ENCODE results near the gene SPG7. TPM values are rescaled to one million over a fixed set of nuclear protein-coding genes. Genes with fewer than 3 reads are reported as not detected.
A peak's percentile ranks its signal among the peaks of the same experiment; 100 is the strongest.

The SPG7 gene
- total RNA-seq, 2 donors from 2014 or later, result 97.7 to 114 TPM

GRCh38 chr16:89573826-89574680 lies 65.8 kb downstream of the SPG7 start:
- ATAC-seq (peak in 1 of 2 donors; percentile 9), DNase-seq (ENCODE audit: low spot score in 2 of 2) (no peak)
- H3K9me3 Mint-ChIP-seq, result no peaks in the 10 kb centered on the region
- no peaks in the 10 kb centered on the region for H3K36me3 Mint-ChIP-seq
- H3K27ac Mint-ChIP-seq, result no peak overlapping the region

DNA sequence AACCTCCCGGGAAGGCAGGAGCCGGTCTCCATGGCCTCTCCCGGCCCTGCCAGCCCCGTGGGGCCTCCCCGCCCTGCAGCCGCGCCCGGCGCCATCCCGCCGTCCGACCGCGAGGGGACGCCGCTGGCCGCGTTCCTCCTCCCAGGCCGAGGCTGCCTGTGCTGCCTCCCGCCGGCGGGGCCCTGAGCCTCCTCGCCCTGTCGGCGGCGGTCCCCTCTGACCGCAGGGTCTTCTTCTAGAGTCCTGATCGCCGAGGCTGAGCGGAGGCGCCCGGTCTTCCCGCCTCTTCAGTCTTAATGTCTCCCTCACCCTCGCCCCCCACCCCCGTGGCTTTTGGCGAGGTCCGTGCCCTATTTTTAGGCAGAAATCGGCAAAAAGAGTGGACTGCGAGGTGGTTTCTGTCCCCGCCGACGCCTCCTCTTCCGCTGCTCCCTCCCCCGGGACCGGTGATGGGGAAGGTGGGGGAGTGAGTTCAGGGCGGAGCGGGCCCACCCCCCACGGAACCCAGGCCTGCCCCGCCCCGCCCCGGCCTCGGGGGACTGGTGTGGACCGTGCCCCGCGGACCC lies 66.6 kb downstream of the SPG7 start:
- H3K27ac Mint-ChIP-seq, result no peak overlapping the region
- DNase-seq (ENCODE audit: low spot score in 2 of 2) (peak in 1 of 2 donors; percentile 80), ATAC-seq (peak; percentile 49 to 82)
- no peaks in the 10 kb centered on the region for H3K9me3 Mint-ChIP-seq
- no peaks in the 10 kb centered on the region for H3K36me3 Mint-ChIP-seq

DNA sequence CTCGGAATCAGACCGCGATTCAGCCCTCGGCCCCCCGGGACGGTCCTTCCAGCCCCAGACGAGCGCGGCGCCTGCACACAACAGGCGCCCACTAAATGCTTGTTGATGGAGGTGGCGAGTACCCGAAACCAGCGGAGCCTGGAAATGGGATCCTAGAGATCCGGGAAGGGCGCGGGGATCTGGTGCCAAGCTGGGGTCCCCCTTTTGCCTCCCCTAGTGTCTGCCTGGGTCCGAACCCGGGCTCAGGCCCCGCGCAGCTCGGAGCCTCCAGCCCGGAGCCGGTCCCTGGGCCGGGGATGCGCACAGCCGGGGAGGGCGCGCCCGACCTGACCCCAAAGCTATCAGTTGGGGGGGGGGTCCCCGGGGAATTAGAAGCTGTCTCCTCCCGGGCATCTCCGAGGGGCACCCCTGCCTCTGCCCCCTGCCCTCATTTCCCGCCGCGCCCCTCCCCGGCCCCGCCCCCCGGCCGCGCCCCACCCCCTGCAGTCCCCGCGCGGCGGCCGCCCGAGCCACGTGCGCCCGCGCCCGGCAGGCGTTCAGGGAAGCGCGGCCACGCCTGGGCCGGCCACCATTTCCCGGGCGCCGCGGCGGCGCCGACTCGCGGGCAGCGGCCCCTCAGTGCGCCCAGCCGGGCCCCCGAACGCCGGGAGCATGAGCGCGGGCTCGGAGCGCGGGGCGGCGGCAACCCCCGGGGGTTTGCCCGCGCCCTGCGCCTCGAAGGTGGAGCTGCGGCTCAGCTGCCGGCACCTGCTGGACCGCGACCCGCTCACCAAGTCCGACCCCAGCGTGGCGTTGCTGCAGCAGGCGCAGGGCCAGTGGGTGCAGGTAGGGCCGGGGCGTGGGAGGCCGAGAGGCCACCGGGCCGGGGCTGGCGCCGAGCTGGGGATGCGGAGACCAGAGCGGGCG lies 67.3 kb downstream of the SPG7 start, which contains the start of gene CPNE7:
TSS of gene CPNE7 (plus strand) at position 512 of the 906 bp plus-strand sequence. CDS start at position 652, 140 bp downstream.
- H3K9me3 Mint-ChIP-seq, result no peaks in the 10 kb centered on the region

DNA sequence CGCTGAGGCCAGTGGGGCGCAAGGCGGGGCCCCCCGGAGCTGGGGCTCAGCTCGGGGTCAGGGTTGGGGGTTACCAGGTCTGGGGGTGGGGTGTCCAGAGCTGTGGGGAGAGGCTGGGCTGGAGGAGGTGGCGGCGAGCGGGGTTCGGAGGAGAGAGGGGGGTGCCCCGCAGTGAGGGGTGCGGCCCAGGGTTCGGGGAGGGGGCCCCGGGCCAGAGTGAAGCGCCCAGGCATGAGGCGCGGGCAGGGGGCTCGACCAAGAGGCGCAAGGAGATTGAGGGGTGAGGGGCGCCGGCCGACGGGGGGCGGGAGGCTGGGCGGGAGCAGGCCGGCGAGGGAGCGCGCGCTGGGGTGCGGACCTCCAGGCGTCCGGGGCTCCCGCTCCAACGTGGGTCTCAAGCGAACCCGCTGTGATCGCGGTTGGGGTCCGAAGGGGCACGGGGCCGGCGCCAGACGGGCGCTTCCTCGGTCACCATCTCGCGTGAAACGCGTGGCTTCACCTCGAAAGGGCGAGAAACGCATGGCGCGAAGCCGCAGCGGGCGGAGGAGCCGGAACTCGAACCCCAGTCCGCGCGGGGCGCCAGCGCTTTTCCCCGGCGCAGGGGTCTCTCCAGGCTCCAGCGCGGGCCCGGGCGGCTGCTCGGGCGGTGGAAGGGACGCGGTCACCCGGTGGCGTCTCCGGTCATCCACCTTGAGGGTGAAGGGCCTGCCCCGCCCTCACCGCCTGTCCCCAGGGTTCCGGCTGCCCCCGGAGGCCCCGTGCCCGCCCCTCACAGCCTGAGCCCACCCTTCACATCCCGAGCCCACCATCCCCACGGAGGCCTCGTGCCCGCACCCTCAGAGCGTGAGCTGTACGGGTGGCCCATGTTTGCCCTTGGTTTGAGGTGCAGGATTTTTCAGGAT lies 68.2 kb downstream of the SPG7 start:
- DNase-seq (ENCODE audit: low spot score in 2 of 2) (no peak), ATAC-seq (no peak)
- H3K27ac Mint-ChIP-seq, result no peak overlapping the region
- no peaks in the 10 kb centered on the region for H3K36me3 Mint-ChIP-seq
- no peaks in the 10 kb centered on the region for H3K9me3 Mint-ChIP-seq

More for the DNA sequence above, 67.3 kb downstream of the SPG7 start, which contains the start of gene CPNE7:
- Mint-ChIP-seq H3K36me3 (no peaks in the 10 kb centered on the region), H3K27ac (no peak within 1 kb of the TSS)
- no peak for DNase-seq (ENCODE audit: low spot score in 2 of 2)
- peak; percentile 31 to 48 for ATAC-seq

- ATAC-seq (no peak), DNase-seq (ENCODE audit: low spot score in 2 of 2) (no peak)
- no peaks in the 10 kb centered on the region for H3K36me3 Mint-ChIP-seq
- no peak overlapping the region for H3K27ac Mint-ChIP-seq
- H3K9me3 Mint-ChIP-seq, result no peaks in the 10 kb centered on the region
These were observed 69.0 kb downstream of the SPG7 start for GRCh38 chr16:89577055-89577759.

DNA sequence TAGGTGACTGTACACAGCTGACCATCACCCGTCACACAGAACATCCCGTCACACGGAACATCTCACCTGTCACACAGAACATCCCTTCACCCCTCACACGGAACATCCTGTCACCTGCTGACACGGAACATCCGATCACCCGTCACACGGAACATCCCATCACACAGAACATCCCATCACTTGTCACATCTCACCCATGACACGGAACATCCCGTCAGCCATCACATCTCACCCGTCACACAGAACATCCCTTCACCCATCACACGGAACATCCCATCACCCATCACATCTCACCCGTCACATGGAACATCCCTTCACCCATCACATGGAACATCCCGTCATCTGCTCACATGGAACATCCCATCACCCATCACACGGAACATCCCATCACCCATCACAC lies 71.1 kb downstream of the SPG7 start:
- ATAC-seq (no peak), DNase-seq (ENCODE audit: low spot score in 2 of 2) (no peak)
- no peaks in the 10 kb centered on the region for H3K36me3 Mint-ChIP-seq
- no peaks in the 10 kb centered on the region for H3K9me3 Mint-ChIP-seq
- H3K27ac Mint-ChIP-seq, result no peak overlapping the region

DNA sequence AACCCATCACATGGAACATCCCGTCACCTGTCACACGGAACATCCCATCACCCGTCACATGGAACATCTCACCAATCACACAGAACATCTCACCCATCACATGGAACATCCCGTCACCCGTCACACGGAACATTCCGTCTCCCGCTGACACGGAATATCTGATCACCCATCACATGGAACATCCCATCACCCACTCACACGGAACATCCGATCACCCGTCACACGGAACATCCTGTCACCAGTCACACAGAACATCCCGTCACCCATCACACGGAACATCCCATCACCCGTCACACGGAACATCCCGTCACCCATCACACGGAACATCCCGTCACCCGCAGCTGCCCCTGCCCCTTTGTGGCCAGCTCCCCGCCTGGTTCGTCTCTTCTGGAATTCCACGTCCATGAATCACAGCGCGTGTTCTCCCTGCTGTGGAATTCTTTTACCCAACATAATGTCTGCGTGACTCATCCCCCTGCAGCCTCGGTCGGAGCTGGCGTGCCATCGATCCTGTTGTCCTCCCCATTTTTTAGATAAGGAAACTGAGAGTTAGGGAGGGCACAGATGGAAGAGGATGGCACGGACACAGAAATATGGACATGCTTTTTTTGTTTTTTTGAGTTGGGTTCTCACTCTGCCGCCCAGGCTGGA lies 73.0 kb downstream of the SPG7 start:
- DNase-seq (ENCODE audit: low spot score in 2 of 2), result no peak
- Mint-ChIP-seq H3K36me3 (no peaks in the 10 kb centered on the region), H3K27ac (no peak overlapping the region), H3K9me3 (no peaks in the 10 kb centered on the region)
- no peak for ATAC-seq

- H3K27ac Mint-ChIP-seq, result no peak overlapping the region
- H3K9me3 Mint-ChIP-seq, result no peaks in the 10 kb centered on the region
- DNase-seq (ENCODE audit: low spot score in 2 of 2) (no peak), ATAC-seq (no peak)
- H3K36me3 Mint-ChIP-seq, result no peaks in the 10 kb centered on the region
These were observed 73.8 kb downstream of the SPG7 start for GRCh38 chr16:89581861-89582563.

DNA sequence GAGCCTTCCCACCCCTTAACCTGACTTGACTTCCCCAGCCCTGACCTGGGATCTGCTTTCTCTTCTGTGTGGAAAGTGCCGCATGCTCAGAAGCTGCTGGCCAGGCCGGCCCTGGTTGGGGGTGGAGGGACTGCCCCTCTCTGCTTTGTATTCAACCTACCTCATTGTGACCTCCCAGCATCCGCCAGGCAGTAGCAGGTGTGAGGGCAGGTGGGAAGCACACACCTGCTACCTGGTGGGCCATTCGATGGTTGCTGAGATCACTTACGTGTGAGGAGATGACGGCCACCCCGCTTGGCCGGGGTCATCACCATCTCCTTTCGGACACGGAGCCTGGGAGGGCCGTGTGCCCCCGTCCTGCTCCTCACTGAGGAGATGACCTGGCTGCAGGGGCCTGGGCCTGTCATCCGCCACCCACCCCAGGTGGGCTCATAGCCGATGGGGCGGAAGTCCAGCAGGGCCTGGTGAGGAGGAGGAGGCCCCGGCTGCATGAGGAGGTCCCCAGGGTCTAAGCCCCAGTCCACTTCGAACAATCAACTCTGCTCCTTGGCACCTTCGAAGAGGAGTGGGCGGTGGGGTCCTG lies 74.5 kb downstream of the SPG7 start:
- ATAC-seq (no peak), DNase-seq (ENCODE audit: low spot score in 2 of 2) (no peak)
- Mint-ChIP-seq H3K9me3 (no peaks in the 10 kb centered on the region), H3K27ac (no peak overlapping the region), H3K36me3 (no peaks in the 10 kb centered on the region)

GRCh38 chr16:89583197-89583894 lies 75.1 kb downstream of the SPG7 start:
- H3K36me3 Mint-ChIP-seq, result no peaks in the 10 kb centered on the region
- DNase-seq (ENCODE audit: low spot score in 2 of 2) (no peak), ATAC-seq (no peak)
- H3K27ac Mint-ChIP-seq, result no peak overlapping the region
- no peaks in the 10 kb centered on the region for H3K9me3 Mint-ChIP-seq

GRCh38 chr16:89583895-89584644 lies 75.9 kb downstream of the SPG7 start:
- no peaks in the 10 kb centered on the region for H3K36me3 Mint-ChIP-seq
- H3K9me3 Mint-ChIP-seq, result no peaks in the 10 kb centered on the region
- DNase-seq (ENCODE audit: low spot score in 2 of 2), result no peak
- ATAC-seq, result no peak
- no peak overlapping the region for H3K27ac Mint-ChIP-seq

GRCh38 chr16:89584768-89585549 lies 76.8 kb downstream of the SPG7 start:
- H3K9me3 Mint-ChIP-seq, result no peaks in the 10 kb centered on the region
- DNase-seq (ENCODE audit: low spot score in 2 of 2) (no peak), ATAC-seq (no peak)
- H3K27ac Mint-ChIP-seq, result no peak overlapping the region
- H3K36me3 Mint-ChIP-seq, result no peaks in the 10 kb centered on the region

GRCh38 chr16:89586218-89586617 lies 78.0 kb downstream of the SPG7 start:
- Mint-ChIP-seq H3K9me3 (no peaks in the 10 kb centered on the region), H3K27ac (no peak overlapping the region), H3K36me3 (no peaks in the 10 kb centered on the region)
- peak in 1 of 2 donors; percentile 14 for ATAC-seq
- no peak for DNase-seq (ENCODE audit: low spot score in 2 of 2)

Data from activated naive CD4-positive, alpha-beta T cell treated with anti-CD3 and anti-CD28 coated beads, Interleukin-2, amount 50 U/mL, for 72 hours (primary cell).